ENCODE measurements around the gene DUT. TPM values are rescaled to one million over a fixed set of nuclear protein-coding genes. Genes with fewer than 3 reads are reported as not detected.

The DUT gene
- total RNA-seq, 1 donor from 2014 or later = 81.0 TPM

DNA sequence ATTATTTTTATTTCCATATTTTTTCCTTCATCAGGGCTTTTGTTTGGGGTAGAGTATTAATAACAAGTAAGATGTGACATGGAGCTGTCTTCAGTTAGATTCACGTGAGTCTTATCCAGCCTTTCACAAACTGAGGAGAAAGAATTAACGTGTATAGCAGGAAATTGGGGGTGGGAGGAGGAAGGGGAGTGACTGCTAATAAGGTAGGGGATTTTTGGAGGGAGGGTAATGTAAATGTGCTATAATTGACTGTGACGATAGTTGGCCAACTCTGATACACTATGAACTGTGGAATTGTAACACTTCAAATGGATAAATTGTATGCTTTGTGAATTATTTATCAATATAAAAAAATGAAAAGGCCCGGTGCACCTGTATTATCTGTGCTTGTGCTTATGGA lies 8.9 kb downstream of the DUT start:
- Mint-ChIP-seq H3K36me3 (ENCODE audit: unreplicated experiment) (peaks cover 32% of the 10 kb centered on the region), H3K27me3 (ENCODE audit: unreplicated experiment) (no peaks in the 10 kb centered on the region), H3K4me3 (ENCODE audit: unreplicated experiment) (no peak overlapping the region), H3K27ac (ENCODE audit: unreplicated experiment) (no peak overlapping the region), H3K9me3 (ENCODE audit: unreplicated experiment) (no peaks in the 10 kb centered on the region), H3K4me1 (ENCODE audit: unreplicated experiment) (peaks cover 2% of the 10 kb centered on the region)
- DNase-seq (ENCODE audit: extremely low spot score, unreplicated experiment) = no peak
- no peak for TF ChIP-seq CTCF (IDR thresholded peaks at IDR 0.05)

- H3K9me3 Mint-ChIP-seq (ENCODE audit: unreplicated experiment) = no peaks in the 10 kb centered on the region
- H3K27me3 Mint-ChIP-seq (ENCODE audit: unreplicated experiment) = no peaks in the 10 kb centered on the region
- DNase-seq (ENCODE audit: extremely low spot score, unreplicated experiment) = no peak
- no peak for TF ChIP-seq CTCF (IDR thresholded peaks at IDR 0.05)
- no peak overlapping the region for H3K4me3 Mint-ChIP-seq (ENCODE audit: unreplicated experiment)
- no peaks in the 10 kb centered on the region for H3K4me1 Mint-ChIP-seq (ENCODE audit: unreplicated experiment)
- H3K27ac Mint-ChIP-seq (ENCODE audit: unreplicated experiment) = no peak overlapping the region
- H3K36me3 Mint-ChIP-seq (ENCODE audit: unreplicated experiment) = peaks cover 26% of the 10 kb centered on the region
These were observed 12.6 kb downstream of the DUT start for GRCh38 chr15:48343865-48344264.

- DNase-seq (ENCODE audit: extremely low spot score, unreplicated experiment) = no peak
- peaks cover 21% of the 10 kb centered on the region for H3K36me3 Mint-ChIP-seq (ENCODE audit: unreplicated experiment)
- H3K9me3 Mint-ChIP-seq (ENCODE audit: unreplicated experiment) = no peaks in the 10 kb centered on the region
- H3K27ac Mint-ChIP-seq (ENCODE audit: unreplicated experiment) = no peak overlapping the region
- TF ChIP-seq CTCF (IDR thresholded peaks at IDR 0.05) = no peak
- H3K4me1 Mint-ChIP-seq (ENCODE audit: unreplicated experiment) = no peaks in the 10 kb centered on the region
- H3K4me3 Mint-ChIP-seq (ENCODE audit: unreplicated experiment) = no peak overlapping the region
- no peaks in the 10 kb centered on the region for H3K27me3 Mint-ChIP-seq (ENCODE audit: unreplicated experiment)
These were observed 14.3 kb downstream of the DUT start for GRCh38 chr15:48345516-48345915.

DNA sequence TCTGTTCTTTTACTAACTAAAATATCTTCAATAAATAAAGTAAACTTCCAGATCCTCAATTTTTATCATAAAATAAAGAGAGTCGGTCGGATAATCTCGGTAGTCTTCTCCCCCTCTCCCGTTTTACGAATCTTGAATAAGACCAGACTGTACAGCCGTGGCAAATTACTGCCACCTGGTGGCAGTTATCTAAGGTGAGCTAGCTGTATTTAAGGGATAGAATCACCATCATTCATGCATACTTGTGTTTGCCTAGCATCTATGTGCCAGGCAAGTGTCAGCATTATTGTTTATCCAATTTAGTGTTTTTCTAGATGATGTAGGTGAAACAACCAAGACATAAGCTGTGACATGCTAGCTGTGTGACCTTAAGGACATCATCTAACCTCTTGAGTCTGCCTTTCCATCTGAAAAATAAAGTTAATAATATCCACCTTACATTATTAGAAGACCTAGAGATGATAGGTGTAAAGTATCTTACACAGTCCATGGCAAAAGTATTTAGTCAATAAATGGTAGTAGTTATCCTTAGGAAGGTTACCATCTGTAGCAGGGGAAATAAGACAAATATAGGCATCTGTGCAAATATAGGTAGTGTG lies 21.3 kb downstream of the DUT start:
- no peaks in the 10 kb centered on the region for H3K27me3 Mint-ChIP-seq (ENCODE audit: unreplicated experiment)
- peak; percentile 87 for TF ChIP-seq CTCF (IDR thresholded peaks at IDR 0.05)
- no peaks in the 10 kb centered on the region for H3K9me3 Mint-ChIP-seq (ENCODE audit: unreplicated experiment)
- DNase-seq (ENCODE audit: extremely low spot score, unreplicated experiment) = no peak
- no peaks in the 10 kb centered on the region for H3K36me3 Mint-ChIP-seq (ENCODE audit: unreplicated experiment)
- H3K4me1 Mint-ChIP-seq (ENCODE audit: unreplicated experiment) = peaks cover 21% of the 10 kb centered on the region
- H3K4me3 Mint-ChIP-seq (ENCODE audit: unreplicated experiment) = no peak overlapping the region
- H3K27ac Mint-ChIP-seq (ENCODE audit: unreplicated experiment) = no peak overlapping the region

DNA sequence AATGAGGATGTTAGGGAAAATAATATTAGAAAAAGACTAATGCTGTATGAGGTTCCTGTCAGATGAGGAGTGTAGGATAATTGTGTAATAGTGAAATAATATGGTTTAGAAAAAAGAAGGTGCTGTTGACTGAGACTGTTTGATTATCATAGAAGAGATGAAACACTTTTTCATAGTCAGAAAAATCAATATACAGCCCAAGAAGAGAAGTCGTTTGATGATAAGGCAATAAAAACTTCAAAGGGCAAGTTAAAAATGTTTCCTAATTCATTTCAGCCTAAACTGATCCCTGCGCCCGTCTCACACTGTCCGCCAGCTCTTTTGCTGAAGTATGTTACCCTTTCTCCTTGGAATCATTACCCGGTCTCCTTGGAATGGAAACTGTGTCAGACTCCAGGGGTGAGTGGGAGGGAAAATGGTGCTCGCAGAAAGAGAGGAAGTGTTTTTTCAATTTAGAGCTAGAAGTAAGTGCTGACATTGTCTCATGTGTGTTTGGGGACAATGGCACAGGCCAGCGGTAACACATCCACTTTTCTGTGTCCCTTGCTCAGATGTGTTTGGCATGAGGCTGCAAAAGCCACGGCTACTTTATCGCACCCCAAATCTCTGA lies 23.6 kb downstream of the DUT start:
- DNase-seq (ENCODE audit: extremely low spot score, unreplicated experiment) = no peak
- peak overlapping the region; percentile 21 for H3K27ac Mint-ChIP-seq (ENCODE audit: unreplicated experiment)
- TF ChIP-seq CTCF (IDR thresholded peaks at IDR 0.05) = no peak
- no peaks in the 10 kb centered on the region for H3K36me3 Mint-ChIP-seq (ENCODE audit: unreplicated experiment)
- peaks cover 38% of the 10 kb centered on the region for H3K4me1 Mint-ChIP-seq (ENCODE audit: unreplicated experiment)
- H3K9me3 Mint-ChIP-seq (ENCODE audit: unreplicated experiment) = no peaks in the 10 kb centered on the region
- H3K4me3 Mint-ChIP-seq (ENCODE audit: unreplicated experiment) = no peak overlapping the region
- no peaks in the 10 kb centered on the region for H3K27me3 Mint-ChIP-seq (ENCODE audit: unreplicated experiment)

Data from osteocyte (in vitro differentiated cells).